OCI-LY7 (cell line): ENCODE results near the gene SH3BGR. TPM values are rescaled to one million over a fixed set of nuclear protein-coding genes. Genes with fewer than 3 reads are reported as not detected.
A peak's percentile ranks its signal among the peaks of the same experiment; 100 is the strongest.

Source experiments
- BruUV-seq: library from RNA; stranded (reverse); fragments of 400-500 nt; replicated peaks from 2 replicates; lab custom pipeline; 2021; lab: Mats Ljungman, UMichigan
- CTCF ChIA-PET: fragments of 300-600 bp; sonication (Branson Sonifier 250); formaldehyde crosslinking; loops from one replicate; lab custom pipeline; 2022; ENCODE audit warnings: antibody characterized with exemption; ENCODE audit not compliant: unreplicated experiment; lab: Charles Lee
- POLR2A ChIA-PET: fragments of 300-600 bp; sonication (Branson Sonifier 250); formaldehyde crosslinking; loops from one replicate; lab custom pipeline; 2022; ENCODE audit warnings: antibody characterized with exemption; lab: Charles Lee
- DNase-seq: peaks from one replicate; pipeline ENCODE4 v3.0.0-alpha.2; 2015; ENCODE audit warnings: low spot score
- H2AFZ ChIP-seq: fragments of 200-600 bp; sonication (generic), shearing (Covaris generic); 2 replicates; pipeline ENCODE4 v1.6.1; 2014; ENCODE audit warnings: mild to moderate bottlenecking, antibody characterized with exemption, low read length, moderate library complexity
- H3K27ac ChIP-seq: fragments of 200-600 bp; sonication (generic); 2 replicates; pipeline ENCODE4 v1.5.1; 2014; ENCODE audit warnings: mixed run types, low read depth, mild to moderate bottlenecking, moderate library complexity, low read length, inconsistent platforms; ENCODE audit not compliant: poor library complexity, severe bottlenecking
- H3K36me3 ChIP-seq: fragments of 200-600 bp; sonication (generic); 2 replicates; pipeline ENCODE4 v1.6.1; 2014; ENCODE audit warnings: mild to moderate bottlenecking, antibody characterized with exemption, low read length, moderate library complexity, mixed read lengths; ENCODE audit not compliant: insufficient read depth
- H3K4me1 ChIP-seq: fragments of 200-600 bp; sonication (generic); 2 replicates; pipeline ENCODE4 v1.5.1; 2014; ENCODE audit warnings: mild to moderate bottlenecking, low read length; ENCODE audit not compliant: insufficient read depth, poor library complexity, severe bottlenecking
- H3K4me2 ChIP-seq: fragments of 200-600 bp; sonication (generic); 2 replicates; pipeline ENCODE4 v1.6.1; 2014; ENCODE audit warnings: mild to moderate bottlenecking, low read length
- H3K4me3 ChIP-seq: fragments of 200-600 bp; sonication (generic); 2 replicates; pipeline ENCODE4 v1.5.1; 2014; ENCODE audit warnings: mild to moderate bottlenecking, low read depth, low read length; ENCODE audit not compliant: poor library complexity, severe bottlenecking
- H3K79me2 ChIP-seq: fragments of 200-600 bp; sonication (generic); 2 replicates; pipeline ENCODE4 v1.6.1; 2016; ENCODE audit warnings: low read depth, mild to moderate bottlenecking, low read length, moderate library complexity, mixed read lengths; ENCODE audit not compliant: insufficient read depth
- H3K9me2 ChIP-seq: fragments of 200-600 bp; sonication (generic); 2 replicates; pipeline ENCODE4 v1.6.1; 2016; ENCODE audit warnings: mild to moderate bottlenecking, low read length, mixed read lengths; ENCODE audit not compliant: insufficient read depth
- H3K9me3 ChIP-seq: fragments of 200-600 bp; sonication (generic); 2 replicates; pipeline ENCODE4 v1.6.1; 2014; ENCODE audit warnings: mild to moderate bottlenecking, mixed run types, low read length, mixed read lengths
- H4K20me1 ChIP-seq: fragments of 200-600 bp; sonication (generic); 2 replicates; pipeline ENCODE4 v1.6.1; 2014; ENCODE audit warnings: mild to moderate bottlenecking, antibody characterized with exemption, low read length, moderate library complexity, mixed read lengths; ENCODE audit not compliant: insufficient read depth
- EZH2phosphoT487 ChIP-seq: fragments of 200-600 bp; sonication (generic); IDR thresholded peaks from 2 replicates; pipeline ENCODE4 v1.6.1; 2018; ENCODE audit warnings: low read depth, borderline replicate concordance, mild to moderate bottlenecking, mixed run types, antibody characterized with exemption, low read length, moderate library complexity, mixed read lengths
- intact Hi-C: fragments of 100-400 bp; cut with micrococcal nuclease; formaldehyde crosslinking; loops from one replicate; pipeline ENCODE4 v1.10.0; 2022; ENCODE audit not compliant: unreplicated experiment
- total RNA-seq, 2 experiments: library from RNA; depleted of rRNA in 1 of 2; stranded (reverse); fragments of >200 nt in 1 of 2; shearing (Covaris generic) in 1 of 2; gene quantifications; 2 replicates each; pipeline ENCODE4 v1.2.3, GENCODE V29; 2014 to 2022
- TF ChIP-seq, protein P1 (sequence below): fragments of 200-600 bp; sonication (generic); conservative IDR thresholded peaks from 2 replicates; pipeline ENCODE4 v1.5.1; 2014; ENCODE audit warnings: mild to moderate bottlenecking, antibody characterized with exemption, low read length, moderate library complexity, mixed read lengths

Gene SH3BGR
- total RNA-seq, 2 experiments from 2014 or later, result 5.4 TPM; not detected in 1

DNA sequence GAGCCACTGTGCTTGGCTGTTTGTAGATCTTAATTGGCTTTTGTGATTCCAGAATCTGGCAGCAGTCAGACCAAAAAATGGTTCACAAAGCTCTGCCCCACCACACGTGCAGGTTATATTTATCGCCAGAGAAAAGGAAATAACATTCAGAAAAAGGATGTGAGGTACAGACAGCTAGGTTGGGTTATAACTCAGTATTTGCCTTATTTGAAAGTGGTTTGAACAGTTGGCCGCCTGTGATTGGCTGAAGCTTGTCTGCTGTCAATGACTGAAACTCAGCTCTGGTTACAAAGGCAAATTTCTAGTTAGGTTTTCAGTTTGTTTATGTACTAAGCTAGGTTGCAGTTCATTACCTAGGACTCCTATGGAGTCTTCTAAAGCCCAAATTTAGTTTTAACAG, 9.6 kb downstream of the SH3BGR start:
- intact Hi-C loops, result no loop called here
- peak overlapping the region; percentile 28 for H3K4me2 ChIP-seq
- DNase-seq, result peak; percentile 68
- ChIA-PET CTCF (no interaction called here), POLR2A (interaction anchor here (0.7 to 1.7 kb wide), 3 partner anchors 8 to 17 kb away, joined by 3 to 7 read pairs (median 3); no protein-coding TSS in a partner anchor)
- no peaks in the 10 kb centered on the region for H3K79me2 ChIP-seq
- no peak for TF ChIP-seq EZH2phosphoT487
- TF ChIP-seq, protein P1, sequence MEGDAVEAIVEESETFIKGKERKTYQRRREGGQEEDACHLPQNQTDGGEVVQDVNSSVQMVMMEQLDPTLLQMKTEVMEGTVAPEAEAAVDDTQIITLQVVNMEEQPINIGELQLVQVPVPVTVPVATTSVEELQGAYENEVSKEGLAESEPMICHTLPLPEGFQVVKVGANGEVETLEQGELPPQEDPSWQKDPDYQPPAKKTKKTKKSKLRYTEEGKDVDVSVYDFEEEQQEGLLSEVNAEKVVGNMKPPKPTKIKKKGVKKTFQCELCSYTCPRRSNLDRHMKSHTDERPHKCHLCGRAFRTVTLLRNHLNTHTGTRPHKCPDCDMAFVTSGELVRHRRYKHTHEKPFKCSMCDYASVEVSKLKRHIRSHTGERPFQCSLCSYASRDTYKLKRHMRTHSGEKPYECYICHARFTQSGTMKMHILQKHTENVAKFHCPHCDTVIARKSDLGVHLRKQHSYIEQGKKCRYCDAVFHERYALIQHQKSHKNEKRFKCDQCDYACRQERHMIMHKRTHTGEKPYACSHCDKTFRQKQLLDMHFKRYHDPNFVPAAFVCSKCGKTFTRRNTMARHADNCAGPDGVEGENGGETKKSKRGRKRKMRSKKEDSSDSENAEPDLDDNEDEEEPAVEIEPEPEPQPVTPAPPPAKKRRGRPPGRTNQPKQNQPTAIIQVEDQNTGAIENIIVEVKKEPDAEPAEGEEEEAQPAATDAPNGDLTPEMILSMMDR, result no peak
- no peaks in the 10 kb centered on the region for H4K20me1 ChIP-seq
- no peaks in the 10 kb centered on the region for H3K36me3 ChIP-seq
- H3K4me1 ChIP-seq, result peaks cover 17% of the 10 kb centered on the region
- H2AFZ ChIP-seq, result peak overlapping the region; percentile 70; the same call in 1 of the 2 replicates
- no peaks in the 10 kb centered on the region for H3K9me2 ChIP-seq
- BruUV-seq, result no TSS peak
- H3K27ac ChIP-seq, result peak overlapping the region; percentile 28
- H3K9me3 ChIP-seq, result no peaks in the 10 kb centered on the region
- no peak overlapping the region for H3K4me3 ChIP-seq

DNA sequence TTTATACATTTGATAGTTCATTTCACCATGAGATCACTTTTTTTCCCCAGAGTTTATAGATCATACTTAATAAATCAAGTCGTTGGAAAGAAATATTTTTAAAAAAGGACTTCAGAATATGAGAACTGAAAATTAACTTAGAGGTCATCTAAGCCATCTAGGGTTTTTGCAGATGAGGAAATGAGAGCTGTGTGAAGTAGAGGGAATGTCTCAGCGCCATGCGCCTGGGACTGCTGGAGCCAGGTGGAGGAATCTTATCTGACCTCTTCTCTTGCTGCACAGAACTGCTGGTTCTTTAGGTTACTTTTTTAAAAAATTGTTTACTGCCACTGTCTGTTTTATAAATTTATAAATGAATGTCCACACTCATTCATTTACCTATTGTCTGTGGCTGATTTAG, 11.5 kb downstream of the SH3BGR start:
- intact Hi-C loops, result no loop called here
- no TSS peak for BruUV-seq

DNA sequence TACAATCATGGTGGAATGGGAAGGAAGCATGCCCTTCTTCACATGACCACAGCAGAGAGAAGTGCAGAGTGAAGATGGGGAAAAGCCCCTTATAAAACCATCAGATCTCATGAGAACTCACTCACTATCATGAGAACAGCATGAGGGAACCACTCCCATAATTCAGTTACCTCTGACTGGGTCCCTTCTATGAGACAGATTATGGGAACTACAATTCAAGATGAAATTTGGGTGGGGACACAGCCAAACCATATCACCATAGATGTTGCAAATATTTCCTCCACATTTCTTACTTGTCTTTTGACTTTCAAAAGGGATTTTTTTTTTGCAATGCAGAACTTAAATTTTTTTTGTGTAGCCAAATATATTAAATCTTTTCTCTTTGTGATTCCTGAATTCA, 14.8 kb downstream of the SH3BGR start:
- H3K4me1 ChIP-seq, result peaks cover 8% of the 10 kb centered on the region
- intact Hi-C loops, result no loop called here
- DNase-seq, result no peak
- H3K4me3 ChIP-seq, result no peak overlapping the region
- no peak for TF ChIP-seq EZH2phosphoT487
- TF ChIP-seq, protein P1, result no peak
- no peaks in the 10 kb centered on the region for H3K9me2 ChIP-seq
- H3K9me3 ChIP-seq, result no peaks in the 10 kb centered on the region
- ChIA-PET CTCF (no interaction called here), POLR2A (interaction anchor here (0.7 kb wide), 1 partner anchor 1175 kb away, joined by 3 read pairs; no protein-coding TSS in a partner anchor)
- BruUV-seq, result no TSS peak
- H4K20me1 ChIP-seq, result no peaks in the 10 kb centered on the region
- no peak overlapping the region for H3K27ac ChIP-seq
- H3K36me3 ChIP-seq, result no peaks in the 10 kb centered on the region
- H3K4me2 ChIP-seq, result no peak overlapping the region
- no peaks in the 10 kb centered on the region for H3K79me2 ChIP-seq
- no peak overlapping the region for H2AFZ ChIP-seq

More for the DNA sequence above, 11.5 kb downstream of the SH3BGR start:
- ChIA-PET CTCF (no interaction called here), POLR2A (no interaction called here)
- Histone ChIP-seq H3K4me3 (no peak overlapping the region), H3K9me3 (no peaks in the 10 kb centered on the region), H3K9me2 (no peaks in the 10 kb centered on the region), H3K4me2 (no peak overlapping the region), H4K20me1 (no peaks in the 10 kb centered on the region), H3K79me2 (no peaks in the 10 kb centered on the region), H3K4me1 (peaks cover 17% of the 10 kb centered on the region), H3K36me3 (no peaks in the 10 kb centered on the region), H2AFZ (no peak overlapping the region), H3K27ac (no peak overlapping the region)
- TF ChIP-seq, protein P1, result no peak
- TF ChIP-seq EZH2phosphoT487, result no peak
- no peak for DNase-seq
